Stimulated activated CD8-positive, alpha-beta memory T cell treated with anti-CD3 and anti-CD28 coated beads, Interleukin-12 subunit alpha, Interleukin-12 subunit beta, amount 100 ng/mL, for 24 hours (primary cell): ENCODE measurements around the gene RAB6B.
"Not testable (repeated sequence)": the region's sequence is repeated elsewhere in the genome, so short reads cannot be mapped to it uniquely, and the experiment has no call there.

Experiments used
- DNase-seq: peaks from one replicate; pipeline ENCODE4 v3.0.0-alpha.2; 2020; ENCODE audit errors: extremely low read depth

The RAB6B gene

DNA sequence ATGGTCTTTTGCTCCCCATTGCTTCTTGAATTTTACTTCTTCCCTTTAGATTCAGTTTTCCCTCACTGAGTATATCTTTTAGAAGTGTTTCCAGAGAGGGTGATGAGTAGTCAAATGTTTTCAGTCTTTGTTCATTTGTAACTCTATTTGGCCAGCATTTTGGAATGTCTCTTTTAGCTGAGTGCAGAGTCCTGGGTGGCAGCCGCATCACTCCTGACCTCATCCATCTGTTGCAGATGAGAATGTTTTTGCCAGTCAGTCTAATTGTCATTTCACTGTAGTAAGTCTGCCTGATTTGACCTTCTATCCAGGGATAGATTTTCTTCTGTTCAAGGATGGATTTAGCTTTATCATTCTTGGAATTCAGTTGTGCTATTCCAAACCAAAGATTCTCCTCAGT is 82.8 kb downstream of the RAB6B start:
- DNase-seq = no peak

DNA sequence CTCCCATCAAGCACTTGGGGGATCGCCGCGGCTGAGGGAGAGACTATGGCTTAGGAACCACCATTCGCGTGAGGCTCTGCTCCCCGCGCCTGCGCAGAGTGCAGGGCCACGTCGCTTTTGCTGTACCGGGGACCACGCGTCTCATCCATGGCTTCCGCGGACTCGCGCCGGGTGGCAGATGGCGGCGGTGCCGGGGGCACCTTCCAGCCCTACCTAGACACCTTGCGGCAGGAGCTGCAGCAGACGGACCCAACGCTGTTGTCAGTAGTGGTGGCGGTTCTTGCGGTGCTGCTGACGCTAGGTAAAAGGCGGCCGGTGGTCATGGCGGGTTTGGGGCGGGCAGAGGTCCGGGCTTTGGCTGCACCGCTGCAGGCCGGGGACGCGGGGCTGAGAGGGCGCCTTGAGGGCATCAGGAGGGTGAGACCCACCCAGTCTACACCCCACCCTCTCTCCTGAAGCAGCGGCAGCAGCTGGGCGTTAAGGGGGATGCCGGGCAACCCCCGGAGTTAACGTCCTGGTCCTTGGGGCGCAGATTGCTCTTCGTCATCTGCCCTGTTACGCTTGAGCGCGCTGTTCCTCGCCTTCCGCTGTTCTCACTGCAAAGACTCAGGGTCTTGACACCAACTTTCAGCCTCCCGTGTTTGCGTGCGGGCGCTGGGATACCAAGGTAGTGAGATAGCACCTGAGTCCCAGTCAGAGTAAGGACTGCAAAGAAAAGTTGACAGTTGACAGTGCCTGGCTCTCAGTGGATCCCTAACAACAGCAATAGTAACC is 89.8 kb downstream of the RAB6B start, which contains the start of gene SRPRB:
TSS of gene SRPRB (plus strand) at position 114 of the 774 bp plus-strand sequence. CDS start at position 148, 34 bp downstream.
- peak; percentile 90 for DNase-seq

DNA sequence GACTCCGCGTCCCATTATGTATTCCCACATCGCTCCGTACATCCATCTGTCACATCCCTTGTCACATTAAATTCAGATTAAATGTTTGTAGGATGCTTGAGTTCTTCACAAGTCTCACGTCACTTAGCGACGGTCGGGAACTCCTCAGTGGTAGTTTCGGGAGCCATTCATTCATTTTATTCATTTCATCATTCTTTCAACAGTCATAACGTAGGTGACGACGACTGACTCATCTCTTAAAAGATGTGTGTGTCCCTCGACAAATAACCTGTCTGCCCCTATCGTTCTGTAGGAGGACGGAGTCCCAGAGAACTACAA is 90.3 kb downstream of the RAB6B start:
- no peak for DNase-seq

DNA sequence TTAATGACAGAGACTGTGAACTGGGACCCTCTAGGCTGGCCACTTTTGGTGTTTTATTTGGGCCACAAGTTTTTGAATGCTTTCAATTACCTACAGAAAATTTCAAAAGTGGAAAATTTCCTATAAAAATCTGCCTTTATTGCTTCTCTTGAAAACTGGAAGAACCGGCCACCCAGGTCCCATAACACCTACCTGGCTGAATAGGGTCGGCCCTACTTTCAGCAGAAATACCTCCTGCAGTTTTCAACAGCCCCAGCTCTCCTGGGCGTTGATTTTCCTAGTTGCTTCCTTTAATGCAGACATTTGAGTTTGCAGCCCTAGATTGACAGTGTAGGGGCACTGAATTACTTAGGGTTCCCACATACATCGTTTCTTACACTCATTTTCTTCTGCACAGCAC is 90.8 kb downstream of the RAB6B start:
- no peak for DNase-seq

DNA sequence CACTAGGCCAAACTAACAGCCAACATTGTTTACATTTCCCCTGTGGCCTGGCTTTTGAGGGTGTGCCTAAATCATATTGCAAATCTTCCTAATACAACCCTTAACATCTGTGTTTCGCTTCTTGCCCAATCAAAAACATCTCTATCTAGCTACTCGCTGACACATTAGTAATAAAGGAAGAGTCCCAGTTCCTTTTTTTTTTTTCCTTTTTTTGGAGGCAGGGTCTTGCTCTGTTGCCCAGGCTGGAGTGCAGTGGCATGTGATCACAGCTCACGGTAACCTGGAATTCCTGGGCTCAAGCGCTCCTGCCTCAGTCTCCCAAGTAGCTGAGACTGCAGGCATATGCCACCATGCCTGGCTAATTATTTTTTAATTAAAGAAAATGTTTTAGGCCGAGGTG is 92.2 kb downstream of the RAB6B start:
- no peak for DNase-seq

DNA sequence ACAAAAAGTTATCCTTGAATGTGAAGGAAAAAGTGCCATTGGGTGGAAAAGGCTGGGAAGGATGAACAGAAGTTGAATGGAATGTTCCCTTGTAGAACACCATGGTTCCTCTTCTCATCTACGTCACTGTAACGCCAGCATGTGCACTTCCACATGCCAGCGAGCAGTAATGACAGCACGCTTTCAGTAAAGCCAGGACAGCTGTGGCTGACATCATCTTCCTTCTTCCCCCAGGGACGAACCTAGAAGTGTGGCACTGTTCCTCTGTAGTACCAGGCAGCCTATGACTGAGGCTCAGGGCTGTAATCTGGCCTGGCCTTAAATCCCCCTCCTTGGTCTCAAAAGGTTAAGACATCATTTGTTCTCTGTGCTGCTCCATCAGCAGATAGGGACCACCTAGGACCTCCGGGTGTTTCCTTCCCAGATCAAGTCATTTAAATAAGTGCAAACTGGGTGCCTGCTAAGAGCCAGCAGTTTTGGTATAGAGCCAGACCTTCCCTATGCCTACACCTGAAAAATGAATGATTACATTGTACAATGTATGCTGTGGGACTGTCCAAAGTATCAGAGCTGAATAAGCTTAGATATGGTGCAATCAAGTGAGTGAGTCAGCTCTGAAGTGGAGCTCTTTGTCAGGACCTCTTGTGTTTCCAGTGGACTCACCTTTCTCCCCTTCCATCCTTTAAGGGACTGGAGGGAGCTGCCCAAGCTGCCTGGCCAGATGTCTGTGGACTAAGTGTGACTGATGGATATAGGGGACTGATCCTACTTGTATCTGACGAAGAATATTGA is 95.7 kb downstream of the RAB6B start:
- DNase-seq = no peak

DNA sequence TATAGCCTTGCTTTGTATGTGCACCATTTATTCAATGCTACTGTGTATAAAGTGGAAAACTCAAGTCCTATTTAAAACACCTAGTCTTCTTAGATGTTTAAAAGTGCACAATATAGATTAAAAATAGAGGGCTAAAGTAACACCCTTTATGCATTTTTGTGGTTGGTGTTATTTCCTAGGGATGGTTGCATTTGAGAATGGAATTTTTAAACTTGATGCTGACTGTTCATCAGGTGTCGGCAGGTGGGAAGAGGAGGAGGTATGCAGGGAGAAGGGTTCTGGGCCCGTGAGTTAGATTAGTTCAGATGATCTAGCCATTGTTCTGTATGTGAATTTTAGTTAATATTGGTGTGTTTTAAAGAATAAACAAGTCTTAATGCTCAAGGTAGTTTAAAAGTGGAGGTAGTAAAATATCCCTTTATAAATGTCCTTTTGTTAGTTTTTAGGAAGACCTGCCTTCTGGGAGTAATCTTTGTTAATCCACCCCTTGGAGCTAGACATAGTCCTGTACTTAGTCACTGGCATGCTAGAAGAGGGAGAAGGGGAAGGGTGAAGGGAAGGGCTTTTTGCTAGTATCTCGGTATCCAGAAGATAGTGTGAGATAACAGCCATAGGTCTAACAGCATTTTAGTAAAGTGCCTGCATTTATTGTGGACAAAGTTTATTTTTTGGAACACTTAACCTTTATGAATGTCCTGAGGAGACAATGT is 98.1 kb downstream of the RAB6B start:
- DNase-seq = no peak

DNA sequence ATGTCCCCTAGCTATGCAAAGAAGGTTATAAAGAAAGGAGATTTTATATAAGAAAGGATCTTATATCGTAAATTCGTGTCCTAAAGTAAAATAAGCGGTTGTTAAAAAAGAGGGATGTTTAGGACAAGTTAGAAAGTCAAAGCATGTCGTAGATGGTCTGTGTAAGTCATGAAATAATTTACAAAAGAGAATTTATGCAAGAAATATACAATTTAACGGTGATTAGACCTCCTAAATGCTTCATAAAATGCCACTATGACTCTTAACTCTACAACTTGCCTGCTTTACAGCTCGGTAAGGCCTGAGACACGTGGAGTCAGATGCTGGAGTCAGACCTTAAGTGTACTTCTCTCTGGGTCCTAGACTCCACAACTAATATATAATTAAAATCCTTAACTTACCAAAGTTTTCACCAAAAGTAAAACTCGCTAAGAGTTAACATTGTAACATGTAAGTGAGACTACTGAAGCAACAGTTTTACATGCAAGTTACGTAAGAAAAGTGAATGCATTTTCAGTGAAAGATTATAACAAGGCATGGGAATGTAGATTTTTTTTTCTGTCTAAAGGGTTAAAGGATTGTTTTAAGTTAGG is 103.4 kb downstream of the RAB6B start:
- no peak for DNase-seq

DNA sequence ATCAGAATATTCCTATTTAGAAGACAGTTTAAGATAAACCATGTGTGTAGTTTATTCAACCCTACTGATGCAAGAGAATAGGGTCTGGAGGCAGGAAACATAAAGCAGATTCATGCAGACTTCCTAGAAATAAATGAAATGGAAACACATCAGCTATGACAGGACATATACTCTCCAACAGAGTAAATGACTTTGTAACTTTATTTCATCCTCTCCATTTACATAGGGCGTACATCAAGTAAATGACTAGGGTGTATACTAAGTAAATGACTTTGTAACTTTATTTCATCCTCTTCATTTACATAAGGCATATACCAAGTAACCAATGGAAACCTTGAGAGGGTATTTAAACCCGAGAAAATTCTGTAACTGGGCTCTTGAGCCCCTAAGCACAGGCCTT is 107.7 kb downstream of the RAB6B start:
- DNase-seq = no peak

DNA sequence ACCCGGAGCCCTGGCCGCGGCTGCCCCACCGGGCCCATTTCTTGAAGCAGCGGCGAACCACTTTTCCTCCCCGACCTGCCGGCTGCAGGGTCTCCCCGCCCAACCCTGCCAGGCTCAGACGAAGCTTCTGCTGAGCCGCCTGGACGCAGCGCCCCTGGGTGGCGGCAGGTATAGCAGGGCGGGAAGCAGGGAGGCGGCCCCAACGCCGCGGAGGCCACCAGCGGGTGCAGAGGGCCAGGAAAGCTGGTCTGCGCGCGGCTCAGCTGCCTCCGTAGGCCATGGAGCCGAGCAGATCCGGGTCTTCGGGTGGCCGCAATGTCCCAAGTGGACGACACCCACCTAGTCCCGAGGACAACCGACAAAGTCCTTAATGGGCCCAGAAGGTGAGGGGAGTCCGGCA is 111.9 kb downstream of the RAB6B start:
- DNase-seq = no peak

DNA sequence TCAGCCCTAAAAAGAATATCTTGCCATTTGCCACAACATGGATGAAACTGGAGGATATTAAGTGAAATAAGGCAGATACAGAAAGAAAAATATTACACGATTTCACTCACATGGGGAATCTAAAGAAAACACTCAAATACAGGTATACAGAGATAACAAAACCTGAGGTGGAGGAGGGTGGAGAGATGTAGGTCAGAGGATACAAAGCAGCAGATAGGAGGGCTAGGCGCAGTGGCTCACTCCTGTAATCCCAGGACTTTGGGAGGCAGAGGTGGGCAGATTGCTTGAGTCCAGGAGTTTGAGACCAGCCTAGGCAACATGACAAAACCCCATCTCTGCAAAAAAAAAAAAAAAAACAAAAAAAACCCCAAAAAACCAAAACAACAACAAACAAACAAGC is 113.2 kb downstream of the RAB6B start:
- no peak for DNase-seq

DNA sequence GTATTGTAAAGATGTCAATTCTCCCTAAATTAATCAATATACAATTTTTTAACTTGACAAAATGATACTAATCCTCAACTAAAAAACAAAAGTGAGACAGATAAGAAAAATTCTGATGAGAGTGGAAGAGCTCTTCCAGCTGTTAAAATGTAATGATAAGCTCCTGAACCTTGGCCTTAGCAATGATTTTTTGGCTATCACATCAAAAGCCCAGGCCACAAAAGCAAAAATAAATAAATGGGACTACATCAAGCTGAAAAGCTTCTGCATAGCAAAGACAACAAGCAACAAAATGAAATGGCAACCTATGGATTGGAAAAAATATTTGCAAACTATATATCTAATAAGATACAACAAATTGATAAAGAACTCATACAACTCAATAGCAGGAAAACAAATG is 114.1 kb downstream of the RAB6B start:
- DNase-seq = no peak

DNA sequence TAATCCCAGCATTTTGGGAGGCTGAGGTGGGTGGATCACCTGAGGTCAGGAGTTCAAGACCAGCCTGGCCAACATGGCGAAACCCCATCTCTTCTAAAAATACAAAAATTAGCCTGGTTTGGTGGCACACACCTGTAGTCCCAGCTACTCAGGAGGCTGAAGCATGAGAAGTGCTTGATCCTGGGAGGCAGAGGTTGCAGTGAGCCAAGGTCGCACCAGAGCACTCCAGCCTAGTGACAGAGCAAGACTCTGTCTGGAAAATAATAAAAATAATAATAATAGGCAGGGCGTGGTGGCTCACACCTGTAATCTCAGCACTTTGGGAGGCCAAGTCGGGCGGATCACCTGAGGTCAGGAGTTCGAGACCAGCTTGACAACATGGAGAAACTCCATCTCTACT is 114.9 kb downstream of the RAB6B start:
- DNase-seq = not testable (repeated sequence)

DNA sequence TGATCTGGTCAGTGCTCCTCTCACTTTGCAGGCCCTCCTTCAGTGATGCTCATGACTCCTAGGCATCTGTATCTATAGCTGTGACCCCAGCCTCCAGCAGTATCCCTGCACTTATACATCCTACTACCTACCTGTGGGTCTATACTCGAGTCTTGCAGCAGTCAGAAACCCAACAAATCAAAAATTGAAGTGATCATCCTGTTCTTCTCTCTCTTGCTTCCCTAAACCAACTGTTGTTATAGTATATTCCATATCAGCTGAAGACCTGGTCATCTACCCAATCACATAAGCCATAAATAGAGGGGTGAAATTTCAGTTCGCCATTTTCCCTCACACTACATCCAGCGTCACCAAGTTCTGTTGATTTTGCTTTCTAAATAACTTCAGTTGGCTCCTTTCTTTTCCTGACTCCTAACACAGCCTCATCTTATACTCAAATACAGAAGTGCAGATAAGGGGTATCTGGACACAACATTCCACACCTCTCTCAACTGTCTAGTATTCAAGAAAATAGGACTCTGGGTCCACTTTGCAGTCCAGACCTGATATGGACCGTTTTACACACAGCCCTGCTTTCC is 116.0 kb downstream of the RAB6B start:
- no peak for DNase-seq

DNA sequence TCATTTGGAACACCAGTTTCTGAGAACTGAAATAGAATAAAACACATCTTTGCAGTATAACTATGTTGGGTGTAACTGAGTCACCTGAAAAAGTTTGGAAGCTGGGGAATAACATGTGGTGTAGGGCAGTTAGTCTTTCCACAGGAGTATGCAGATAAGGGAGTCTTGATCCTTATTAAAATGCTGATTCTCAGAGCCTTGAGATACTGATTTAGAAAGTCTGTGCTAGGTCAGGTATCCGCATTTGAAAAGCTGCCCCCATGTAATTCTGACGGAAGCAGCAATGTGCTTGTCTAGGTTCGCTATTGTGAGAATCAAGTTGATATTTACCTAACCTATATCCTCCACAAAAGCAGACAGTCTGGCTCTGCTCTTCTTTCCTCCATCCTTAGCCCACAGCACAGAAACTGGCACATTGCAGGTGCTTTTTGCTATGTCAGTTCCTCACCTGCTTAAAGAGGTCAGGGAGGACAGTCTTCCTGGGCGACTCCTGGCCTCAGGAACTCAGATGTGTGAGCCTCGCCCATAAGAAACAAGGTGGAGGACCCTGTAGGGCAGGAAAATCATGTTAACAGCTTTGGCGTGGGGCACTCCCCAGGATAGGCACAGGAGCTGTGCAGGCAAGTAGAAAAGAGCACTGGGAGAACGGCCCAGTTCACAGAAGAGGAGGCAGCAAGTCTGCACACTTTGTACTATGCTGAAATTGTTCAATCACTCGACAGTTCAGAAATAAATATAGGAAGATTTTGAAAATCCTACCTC is 117.7 kb downstream of the RAB6B start:
- DNase-seq = no peak

DNA sequence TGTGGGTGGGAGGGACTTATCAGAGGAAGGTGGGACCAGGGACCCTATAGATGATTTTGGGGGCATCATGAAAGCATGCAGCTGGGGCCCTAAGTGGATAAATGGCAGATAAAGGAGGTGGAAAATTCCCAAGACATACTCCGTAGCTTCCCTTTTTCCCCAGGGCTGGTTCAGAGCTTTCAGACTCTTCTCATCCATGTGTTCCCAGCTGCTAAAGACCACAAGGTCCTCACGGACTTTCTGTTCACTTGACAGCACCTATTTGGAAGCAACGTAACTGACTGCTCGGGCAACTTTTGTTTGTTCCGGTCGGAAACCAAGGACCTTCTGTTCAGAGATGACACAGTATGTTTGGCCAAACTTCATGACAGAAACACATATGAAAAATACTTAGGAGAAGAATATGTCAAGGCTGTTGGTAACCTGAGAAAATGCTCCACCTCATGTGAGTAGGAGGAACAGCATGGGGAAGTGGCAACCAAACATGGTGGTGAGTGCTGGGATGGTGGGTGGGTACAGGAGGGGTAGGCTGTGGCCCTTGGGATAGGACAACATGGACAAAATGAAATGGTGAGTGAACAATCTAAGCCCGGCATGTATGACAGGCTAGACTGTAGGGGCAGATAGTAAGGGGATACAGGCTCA is 118.8 kb downstream of the RAB6B start:
- DNase-seq = no peak

DNA sequence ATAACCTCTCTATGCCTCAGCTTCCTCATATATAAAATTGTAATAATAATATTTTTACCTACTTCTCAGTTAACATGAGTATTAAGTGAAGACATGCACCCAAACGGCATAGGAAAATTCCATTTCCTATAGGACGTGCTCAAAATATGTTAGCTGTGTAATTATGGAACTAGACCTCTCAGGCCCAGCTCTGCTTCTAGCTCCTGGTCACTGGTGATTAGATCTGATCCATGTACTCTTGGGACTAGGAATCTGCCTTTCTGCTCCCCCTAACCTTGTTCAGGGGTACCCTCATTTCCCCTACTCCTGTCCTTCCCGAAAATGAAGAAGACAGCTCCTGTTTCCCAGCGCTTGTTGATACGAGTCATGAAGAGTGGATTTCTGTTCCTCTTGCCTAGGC is 119.8 kb downstream of the RAB6B start:
- no peak for DNase-seq

DNA sequence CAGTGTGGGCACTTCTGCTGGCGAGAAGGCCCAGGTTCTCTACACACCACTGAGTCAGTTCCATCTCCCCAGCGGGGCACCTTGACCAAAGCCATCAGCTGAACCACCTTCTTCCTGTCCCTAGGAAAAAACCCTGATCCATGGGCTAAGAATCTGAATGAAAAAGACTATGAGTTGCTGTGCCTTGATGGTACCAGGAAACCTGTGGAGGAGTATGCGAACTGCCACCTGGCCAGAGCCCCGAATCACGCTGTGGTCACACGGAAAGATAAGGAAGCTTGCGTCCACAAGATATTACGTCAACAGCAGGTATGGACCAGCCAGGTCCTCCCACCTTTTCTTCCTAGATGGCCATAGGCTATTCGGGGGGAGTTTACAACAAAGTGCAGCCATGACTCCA is 120.4 kb downstream of the RAB6B start:
- DNase-seq = no peak
